HG03066 (cell line): ENCODE measurements around the gene ATP5F1D.
A peak's percentile ranks its signal among the peaks of the same experiment; 100 is the strongest.

ENCODE experiments used
- ATAC-seq: cut with Tn5 transposase; IDR thresholded peaks from one replicate; pipeline ENCODE4 v1.9.1; 2021; ENCODE audit warnings: low read depth; ENCODE audit not compliant: unreplicated experiment

ATP5F1D gene

GRCh38 chr19:1268226-1269064 is 26.9 kb downstream of the ATP5F1D start:
- no peak for ATAC-seq

GRCh38 chr19:1269065-1269477 is 27.5 kb downstream of the ATP5F1D start, which contains the start of gene CIRBP:
CIRBP (plus strand) TSS chr19:1269332; CDS start chr19:1270934, 1,602 bp downstream.
- peak; percentile 39 for ATAC-seq

GRCh38 chr19:1269478-1270212 is 28.1 kb downstream of the ATP5F1D start:
- ATAC-seq: peak; percentile 13

- no peak for ATAC-seq
Observed at GRCh38 chr19:1270213-1270853, 28.8 kb downstream of the ATP5F1D start.

- no peak for ATAC-seq
Observed at GRCh38 chr19:1270854-1271527, 29.4 kb downstream of the ATP5F1D start.

GRCh38 chr19:1271528-1272422 is 30.2 kb downstream of the ATP5F1D start:
- ATAC-seq: no peak

- ATAC-seq: no peak
Observed at GRCh38 chr19:1272423-1273262, 31.1 kb downstream of the ATP5F1D start.

GRCh38 chr19:1273263-1274041 is 31.9 kb downstream of the ATP5F1D start:
- ATAC-seq: no peak

- no peak for ATAC-seq
Observed at GRCh38 chr19:1274081-1274851, 32.7 kb downstream of the ATP5F1D start.

GRCh38 chr19:1274852-1275259 is 33.3 kb downstream of the ATP5F1D start:
- ATAC-seq: no peak

- ATAC-seq: peak; percentile 66
Observed at GRCh38 chr19:1275260-1275975, 33.9 kb downstream of the ATP5F1D start, which contains the start of gene FAM174C. FAM174C (plus strand) TSS chr19:1275530; CDS start chr19:1275550, 20 bp downstream.

GRCh38 chr19:1275976-1276627 is 34.6 kb downstream of the ATP5F1D start:
- no peak for ATAC-seq

- no peak for ATAC-seq
Observed at GRCh38 chr19:1276628-1277022, 35.1 kb downstream of the ATP5F1D start.

- no peak for ATAC-seq
Observed at GRCh38 chr19:1277061-1277460, 35.5 kb downstream of the ATP5F1D start.

GRCh38 chr19:1278074-1278473 is 36.5 kb downstream of the ATP5F1D start:
- no peak for ATAC-seq
